Endothelial cell (in vitro differentiated cells): ENCODE measurements around the gene TICAM1. TPM values are rescaled to one million over a fixed set of nuclear protein-coding genes. Genes with fewer than 3 reads are reported as not detected.
"Not testable (repeated sequence)": the region's sequence is repeated elsewhere in the genome, so short reads cannot be mapped to it uniquely, and the experiment has no call there.

Experiments used
- DNase-seq: peaks from one replicate; pipeline ENCODE4 v3.0.0; 2021; ENCODE audit warnings: low spot score
- H3K27ac Mint-ChIP-seq: one replicate; pipeline ENCODE4 v1.8.0; 2021; ENCODE audit warnings: mixed read lengths, inconsistent platforms; ENCODE audit not compliant: unreplicated experiment
- H3K27me3 Mint-ChIP-seq: one replicate; pipeline ENCODE4 v1.8.0; 2021; ENCODE audit warnings: mild to moderate bottlenecking, moderate library complexity, mixed read lengths, inconsistent platforms; ENCODE audit not compliant: unreplicated experiment
- H3K36me3 Mint-ChIP-seq: one replicate; pipeline ENCODE4 v1.8.0; 2021; ENCODE audit warnings: mild to moderate bottlenecking, low read depth, mixed read lengths, inconsistent platforms; ENCODE audit not compliant: unreplicated experiment
- H3K4me1 Mint-ChIP-seq: one replicate; pipeline ENCODE4 v1.8.0; 2021; ENCODE audit warnings: mild to moderate bottlenecking, mixed read lengths, inconsistent platforms; ENCODE audit not compliant: unreplicated experiment
- H3K4me3 Mint-ChIP-seq: one replicate; pipeline ENCODE4 v1.8.0; 2021; ENCODE audit warnings: mild to moderate bottlenecking, mixed read lengths, inconsistent platforms; ENCODE audit not compliant: unreplicated experiment
- H3K9me3 Mint-ChIP-seq: one replicate; pipeline ENCODE4 v1.8.0; 2021; ENCODE audit warnings: mixed read lengths, inconsistent platforms; ENCODE audit not compliant: unreplicated experiment
- total RNA-seq: library from RNA; stranded (reverse); fragmentation: NEBNext Ultra II Directional; extraction: Animal tissue kit (Norgen Biotek cat#: 25700); gene quantifications from one replicate; pipeline ENCODE4 v1.2.1, GENCODE V29; 2021; ENCODE audit not compliant: unreplicated experiment
- TF ChIP-seq, protein P1 (sequence below): fragments of 200-600 bp; sonication (generic); IDR thresholded peaks from one replicate; pipeline ENCODE4 v1.5.0; 2021; ENCODE audit warnings: antibody characterized with exemption; ENCODE audit not compliant: unreplicated experiment

The TICAM1 gene
- total RNA-seq, 1 donor from 2014 or later, result 3.5 TPM

DNA sequence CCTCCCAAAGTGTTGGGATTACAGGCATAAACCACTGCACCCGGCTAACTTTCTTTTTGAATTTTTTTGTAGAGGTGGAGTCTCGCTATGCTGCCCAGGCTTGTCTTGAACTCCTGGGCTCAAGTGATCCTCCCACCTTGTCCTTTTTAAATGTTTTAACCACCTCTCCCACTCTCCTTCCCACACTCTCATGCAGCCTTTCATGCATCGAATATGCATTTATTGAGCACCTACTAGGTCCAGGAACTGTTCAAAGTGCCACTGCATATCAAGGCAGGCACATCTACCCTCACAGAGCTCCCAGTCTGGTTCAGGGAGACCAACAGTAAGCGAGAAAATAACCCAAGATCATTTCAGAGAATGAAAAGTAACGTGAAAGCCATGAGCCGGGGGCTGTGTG lies 1.2 kb downstream of the TICAM1 start:
- Mint-ChIP-seq H3K36me3 (no peaks in the 10 kb centered on the region), H3K27ac (no peak overlapping the region), H3K4me3 (peak overlapping the region; percentile 85), H3K27me3 (peaks cover 13% of the 10 kb centered on the region), H3K4me1 (peaks cover 5% of the 10 kb centered on the region), H3K9me3 (no peaks in the 10 kb centered on the region)
- DNase-seq, result no peak
- TF ChIP-seq, protein P1, sequence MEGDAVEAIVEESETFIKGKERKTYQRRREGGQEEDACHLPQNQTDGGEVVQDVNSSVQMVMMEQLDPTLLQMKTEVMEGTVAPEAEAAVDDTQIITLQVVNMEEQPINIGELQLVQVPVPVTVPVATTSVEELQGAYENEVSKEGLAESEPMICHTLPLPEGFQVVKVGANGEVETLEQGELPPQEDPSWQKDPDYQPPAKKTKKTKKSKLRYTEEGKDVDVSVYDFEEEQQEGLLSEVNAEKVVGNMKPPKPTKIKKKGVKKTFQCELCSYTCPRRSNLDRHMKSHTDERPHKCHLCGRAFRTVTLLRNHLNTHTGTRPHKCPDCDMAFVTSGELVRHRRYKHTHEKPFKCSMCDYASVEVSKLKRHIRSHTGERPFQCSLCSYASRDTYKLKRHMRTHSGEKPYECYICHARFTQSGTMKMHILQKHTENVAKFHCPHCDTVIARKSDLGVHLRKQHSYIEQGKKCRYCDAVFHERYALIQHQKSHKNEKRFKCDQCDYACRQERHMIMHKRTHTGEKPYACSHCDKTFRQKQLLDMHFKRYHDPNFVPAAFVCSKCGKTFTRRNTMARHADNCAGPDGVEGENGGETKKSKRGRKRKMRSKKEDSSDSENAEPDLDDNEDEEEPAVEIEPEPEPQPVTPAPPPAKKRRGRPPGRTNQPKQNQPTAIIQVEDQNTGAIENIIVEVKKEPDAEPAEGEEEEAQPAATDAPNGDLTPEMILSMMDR, result no peak

DNA sequence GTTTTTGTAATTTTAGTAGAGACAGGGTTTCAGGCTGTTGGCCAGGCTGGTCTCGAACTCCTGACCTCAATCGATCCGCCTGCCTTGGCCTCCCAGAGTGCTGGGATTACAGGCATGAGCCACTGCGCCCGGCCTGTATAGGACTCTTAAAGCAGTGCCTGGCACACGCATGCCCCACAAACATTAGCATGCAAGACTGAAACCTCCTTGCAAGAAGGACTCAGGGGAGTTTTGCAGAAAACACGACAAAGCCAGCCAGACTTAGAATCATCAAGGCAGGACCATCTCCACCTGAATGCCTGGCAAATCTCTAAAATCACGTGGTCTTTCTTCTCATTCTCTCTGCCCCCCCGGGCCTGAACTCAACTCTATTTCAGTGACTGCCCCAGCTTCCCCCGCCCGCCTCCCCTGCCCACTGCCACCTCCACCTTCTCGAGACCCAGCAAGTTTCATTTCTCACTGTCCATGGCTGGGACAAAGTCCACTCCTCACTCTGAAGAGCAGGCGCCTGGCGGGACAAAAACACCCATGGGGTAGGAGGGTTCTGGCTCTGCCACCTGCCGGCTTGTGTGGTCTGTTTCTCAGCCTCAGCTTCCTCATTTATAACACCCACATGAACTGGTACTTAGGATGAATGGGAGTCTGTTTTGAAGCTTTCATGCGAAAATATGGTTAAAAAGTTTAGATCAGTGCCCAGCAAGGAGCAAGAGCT lies 2.4 kb downstream of the TICAM1 start:
- H3K27me3 Mint-ChIP-seq, result peaks cover 13% of the 10 kb centered on the region
- H3K4me1 Mint-ChIP-seq, result peaks cover 5% of the 10 kb centered on the region
- H3K9me3 Mint-ChIP-seq, result no peaks in the 10 kb centered on the region
- TF ChIP-seq, protein P1, result no peak
- H3K36me3 Mint-ChIP-seq, result no peaks in the 10 kb centered on the region
- no peak overlapping the region for H3K4me3 Mint-ChIP-seq
- no peak for DNase-seq
- no peak overlapping the region for H3K27ac Mint-ChIP-seq

DNA sequence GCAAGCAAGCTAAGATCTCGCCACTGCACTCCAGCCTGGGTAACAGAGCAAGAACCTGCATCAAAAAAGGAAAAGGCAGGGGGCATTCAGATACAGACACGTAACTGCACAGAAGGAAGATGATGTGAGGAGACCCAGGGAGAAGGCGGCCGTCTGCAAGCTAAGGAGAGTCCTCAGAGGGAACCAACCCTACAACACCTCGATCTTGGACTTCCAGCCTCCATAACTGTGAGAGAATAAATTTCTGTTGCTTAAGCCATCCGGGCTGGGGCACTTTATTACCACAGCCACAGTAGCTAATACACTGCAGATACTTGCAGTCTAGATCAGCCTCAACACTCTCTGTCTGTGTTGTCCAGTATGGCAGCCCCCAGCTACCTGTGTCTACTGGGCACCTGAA lies 7.9 kb downstream of the TICAM1 start:
- H3K27me3 Mint-ChIP-seq, result peaks cover 2% of the 10 kb centered on the region
- TF ChIP-seq, protein P1, result no peak
- no peaks in the 10 kb centered on the region for H3K4me1 Mint-ChIP-seq
- no peak for DNase-seq
- H3K36me3 Mint-ChIP-seq, result no peaks in the 10 kb centered on the region
- H3K9me3 Mint-ChIP-seq, result no peaks in the 10 kb centered on the region
- H3K4me3 Mint-ChIP-seq, result no peak overlapping the region
- H3K27ac Mint-ChIP-seq, result no peak overlapping the region

DNA sequence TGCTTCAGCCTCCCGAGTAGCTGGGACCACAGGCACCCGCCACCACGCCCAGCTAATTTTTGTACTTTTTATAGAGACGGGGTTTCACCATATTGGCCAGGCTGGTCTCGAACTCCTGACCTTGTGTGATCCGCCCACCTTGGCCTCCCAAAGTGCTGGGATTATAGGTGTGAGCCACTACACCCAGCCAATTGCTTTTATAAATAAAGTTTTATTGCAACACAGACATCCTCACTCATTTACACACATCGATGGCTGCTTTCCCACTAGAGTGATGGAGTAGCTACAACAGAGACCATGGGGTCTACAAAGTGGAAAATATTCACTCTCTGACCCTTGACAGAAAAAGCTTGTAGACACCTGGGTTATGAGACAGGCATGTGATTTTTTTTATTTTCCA lies 9.2 kb downstream of the TICAM1 start:
- H3K36me3 Mint-ChIP-seq, H3K9me3 Mint-ChIP-seq, H3K4me3 Mint-ChIP-seq, H3K4me1 Mint-ChIP-seq, H3K27ac Mint-ChIP-seq, DNase-seq, H3K27me3 Mint-ChIP-seq: not testable (repeated sequence)

DNA sequence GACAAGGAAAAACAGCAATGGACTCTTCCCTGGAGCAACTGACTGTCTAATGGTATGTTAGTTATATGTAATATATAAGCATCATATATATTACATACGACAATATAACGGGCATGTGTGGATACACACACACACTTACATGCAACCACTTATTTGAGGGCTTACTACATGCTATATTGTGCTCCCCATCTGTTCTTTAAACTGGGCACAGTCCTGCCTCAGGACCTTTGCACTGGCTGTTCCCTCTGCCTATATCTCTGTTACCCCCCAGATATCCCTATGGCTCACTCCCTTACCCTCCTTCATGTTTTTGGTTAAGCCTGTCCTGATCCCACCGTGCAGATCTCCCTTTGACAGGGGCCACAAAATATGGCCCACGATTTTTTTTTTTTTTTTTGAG lies 10.2 kb downstream of the TICAM1 start:
- TF ChIP-seq, protein P1, result no peak
- no peaks in the 10 kb centered on the region for H3K4me1 Mint-ChIP-seq

More for the DNA sequence above, 10.2 kb downstream of the TICAM1 start:
- no peak for DNase-seq
- no peak overlapping the region for H3K27ac Mint-ChIP-seq
- no peak overlapping the region for H3K4me3 Mint-ChIP-seq
- H3K9me3 Mint-ChIP-seq, result no peaks in the 10 kb centered on the region
- peaks cover 2% of the 10 kb centered on the region for H3K27me3 Mint-ChIP-seq
- no peaks in the 10 kb centered on the region for H3K36me3 Mint-ChIP-seq
